Cardiac muscle cell (in vitro differentiated cells and primary cell): ENCODE measurements around the gene ANKRD53. TPM values are rescaled to one million over a fixed set of nuclear protein-coding genes. Genes with fewer than 3 reads are reported as not detected.
A peak's percentile ranks its signal among the peaks of the same experiment; 100 is the strongest.

Source experiments
- DNase-seq, 2 donors: peaks; one replicate each; pipeline versions ENCODE4 v3.0.0 to v3.0.0-alpha.2; 2010 to 2017; ENCODE audit warnings: low read depth in 1 of 2, low spot score in 1 of 2
- H3K27ac ChIP-seq: fragments of 200-600 bp; sonication (generic); 2 replicates; pipeline ENCODE4 v1.5.1; 2016
- H3K27me3 ChIP-seq: fragments of 200-600 bp; sonication (generic); 2 replicates; pipeline ENCODE4 v1.6.0; 2016; ENCODE audit warnings: control low read depth
- H3K36me3 ChIP-seq: fragments of 200-600 bp; sonication (generic); 2 replicates; pipeline ENCODE4 v1.5.1; 2016; ENCODE audit warnings: control low read depth
- H3K4me1 ChIP-seq: fragments of 200-600 bp; sonication (generic); 2 replicates; pipeline ENCODE4 v1.8.1; 2017; ENCODE audit warnings: low read depth, mild to moderate bottlenecking, mixed run types
- H3K4me3 ChIP-seq: fragments of 200-600 bp; sonication (generic); 2 replicates; pipeline ENCODE4 v1.5.1; 2016; ENCODE audit warnings: mild to moderate bottlenecking
- H3K9me3 ChIP-seq: fragments of 200-600 bp; sonication (generic); 2 replicates; pipeline ENCODE4 v1.5.1; 2017; ENCODE audit warnings: low read depth, mild to moderate bottlenecking, control low read depth
- CTCF ChIP-seq: IDR thresholded peaks from 2 replicates; pipeline ENCODE4 v1.5.1; 2012; ENCODE audit warnings: low read depth, mild to moderate bottlenecking, low read length
- polyA plus RNA-seq: library from polyadenylated mRNA; unstranded; fragments of >200 nt; fragmentation: Nextera tagmentation; extraction: Ambion mirVana; gene quantifications from 2 replicates; pipeline ENCODE4 v1.2.1, GENCODE V29; 2016
- total RNA-seq: library from RNA; depleted of rRNA; stranded (reverse); fragments of >200 nt; gene quantifications from 2 replicates; pipeline ENCODE4 v1.2.3, GENCODE V29; 2016

Gene ANKRD53
- total and polyA plus RNA-seq, 2 experiments from 2014 or later = 0.92 to 0.99 TPM

- Histone ChIP-seq H3K27me3 (no peaks in the 10 kb centered on the region), H3K27ac (no peak overlapping the region), H3K4me1 (no peaks in the 10 kb centered on the region), H3K4me3 (no peak overlapping the region), H3K36me3 (peaks cover 10% of the 10 kb centered on the region), H3K9me3 (no peaks in the 10 kb centered on the region)
- DNase-seq = no peak
- no peak for TF ChIP-seq CTCF
Observed at GRCh38 chr2:70987386-70987785, 9.0 kb downstream of the ANKRD53 start.

DNA sequence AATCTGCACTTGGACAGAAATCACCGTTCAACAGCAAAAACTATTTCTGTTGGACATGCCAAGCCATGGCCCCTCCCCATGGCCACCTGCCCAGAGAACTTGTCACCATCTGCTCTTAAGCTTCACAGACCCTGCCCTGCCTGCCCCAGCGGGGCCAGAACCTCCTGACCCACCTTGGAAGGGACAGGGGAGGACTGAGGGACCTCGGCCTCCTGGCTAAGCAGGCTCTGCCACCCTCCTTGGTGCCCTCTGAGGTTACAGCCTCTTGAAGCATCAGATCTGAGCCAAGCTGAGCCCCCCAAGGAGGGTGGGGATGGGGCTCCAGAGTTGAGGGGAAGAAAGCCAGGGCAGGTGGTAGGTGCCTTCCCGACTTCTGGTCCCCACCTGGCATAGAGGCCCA is 9.7 kb downstream of the ANKRD53 start:
- H3K4me1 ChIP-seq = no peaks in the 10 kb centered on the region
- no peak overlapping the region for H3K4me3 ChIP-seq
- no peaks in the 10 kb centered on the region for H3K9me3 ChIP-seq
- peak in 1 of 2 donors; percentile 8 for DNase-seq
- H3K36me3 ChIP-seq = peaks cover 10% of the 10 kb centered on the region
- no peak overlapping the region for H3K27ac ChIP-seq
- TF ChIP-seq CTCF = no peak
- no peaks in the 10 kb centered on the region for H3K27me3 ChIP-seq

DNA sequence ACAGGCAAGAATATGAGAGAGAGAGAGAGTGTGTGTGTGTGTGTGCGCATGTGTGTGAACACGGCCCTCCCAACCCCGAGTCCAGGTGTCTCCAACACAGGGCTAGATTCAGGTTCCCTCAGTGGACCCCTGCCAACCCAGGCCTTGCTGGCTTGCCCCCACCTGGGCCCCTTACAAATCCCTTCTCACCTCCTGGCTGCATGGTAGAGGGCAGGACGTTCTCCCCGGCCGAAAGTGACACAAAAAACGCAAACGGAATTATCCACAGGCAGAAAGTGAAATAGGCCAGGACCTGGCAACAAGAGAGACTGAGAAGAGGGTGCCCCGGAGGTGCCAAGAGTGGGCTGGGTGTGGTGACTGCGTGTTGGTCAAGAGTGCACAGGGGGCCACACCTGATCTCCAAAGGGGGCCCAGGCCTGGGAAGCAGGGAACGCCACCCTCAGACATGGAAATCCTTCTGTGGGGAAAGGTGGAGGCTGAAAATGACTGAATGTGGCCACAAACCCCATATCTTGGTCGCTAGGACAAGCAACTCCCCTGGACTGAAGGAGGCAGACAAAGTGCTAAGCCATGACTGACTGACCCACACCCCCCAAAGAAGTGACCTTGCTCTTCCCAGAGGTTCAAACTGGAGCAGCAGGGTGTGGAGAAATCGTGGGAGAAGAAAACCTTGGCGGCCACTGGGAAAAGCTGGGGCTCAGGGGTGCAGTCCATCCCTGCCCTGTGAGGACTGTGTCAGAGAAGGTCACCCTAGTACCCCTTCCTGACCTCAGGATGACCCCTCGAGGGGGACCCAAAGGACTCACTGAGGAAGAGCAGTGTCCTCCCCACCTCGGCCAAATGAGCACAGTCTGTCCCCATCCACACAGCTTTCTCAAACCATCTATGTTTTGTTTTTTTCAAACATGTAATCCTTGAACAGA is 10.6 kb downstream of the ANKRD53 start:
- Histone ChIP-seq H3K27me3 (no peaks in the 10 kb centered on the region), H3K9me3 (no peaks in the 10 kb centered on the region), H3K4me1 (peaks cover 2% of the 10 kb centered on the region), H3K27ac (no peak overlapping the region), H3K4me3 (no peak overlapping the region), H3K36me3 (peaks cover 10% of the 10 kb centered on the region)
- TF ChIP-seq CTCF = no peak
- no peak for DNase-seq

GRCh38 chr2:70990216-70990615 is 11.8 kb downstream of the ANKRD53 start:
- peaks cover 2% of the 10 kb centered on the region for H3K4me1 ChIP-seq
- TF ChIP-seq CTCF = no peak
- H3K27ac ChIP-seq = no peak overlapping the region
- no peak for DNase-seq
- H3K27me3 ChIP-seq = no peaks in the 10 kb centered on the region
- H3K36me3 ChIP-seq = peaks cover 10% of the 10 kb centered on the region
- no peaks in the 10 kb centered on the region for H3K9me3 ChIP-seq
- H3K4me3 ChIP-seq = no peak overlapping the region

GRCh38 chr2:70991142-70991541 is 12.7 kb downstream of the ANKRD53 start:
- no peak overlapping the region for H3K4me3 ChIP-seq
- no peak for DNase-seq
- no peak for TF ChIP-seq CTCF
- H3K4me1 ChIP-seq = peaks cover 2% of the 10 kb centered on the region
- H3K27ac ChIP-seq = no peak overlapping the region
- no peaks in the 10 kb centered on the region for H3K27me3 ChIP-seq
- peaks cover 10% of the 10 kb centered on the region for H3K36me3 ChIP-seq
- H3K9me3 ChIP-seq = no peaks in the 10 kb centered on the region
